GM13976 (cell line): ENCODE data around the gene PATZ1.

Experiments
- DNase-seq: peaks from one replicate; pipeline ENCODE4 v3.0.0; 2012; ENCODE audit warnings: low spot score
- CTCF ChIP-seq: IDR thresholded peaks from 2 replicates; pipeline ENCODE4 v1.5.1; 2012; ENCODE audit warnings: borderline replicate concordance, mild to moderate bottlenecking; ENCODE audit not compliant: insufficient read depth; ENCODE audit errors: extremely low read depth, missing control alignments, control extremely low read depth
- in situ Hi-C: fragments of 300-500 bp; cut with MboI; formaldehyde crosslinking; loops from one replicate; pipeline ENCODE4 v1.12.0; 2022; ENCODE audit warnings: low sequenced_read_pairs, mixed read lengths, inconsistent platforms; ENCODE audit not compliant: unreplicated experiment

PATZ1 gene

GRCh38 chr22:31290494-31291471 is 55.4 kb downstream of the PATZ1 start:
- TF ChIP-seq CTCF: no peak

GRCh38 chr22:31289344-31289743 is 56.8 kb downstream of the PATZ1 start:
- in situ Hi-C loops: no loop called here
- no peak for TF ChIP-seq CTCF
- no peak for DNase-seq

More at GRCh38 chr22:31290494-31291471, 55.4 kb downstream of the PATZ1 start:
- in situ Hi-C loops: no loop called here
- peak; percentile 97 for DNase-seq

GRCh38 chr22:31288496-31289240 is 57.5 kb downstream of the PATZ1 start:
- in situ Hi-C loops: no loop called here
- DNase-seq: no peak
- TF ChIP-seq CTCF: no peak

- TF ChIP-seq CTCF: no peak
- in situ Hi-C loops: no loop called here
- no peak for DNase-seq
These were observed 58.2 kb downstream of the PATZ1 start for GRCh38 chr22:31287818-31288495.

- TF ChIP-seq CTCF: no peak
- DNase-seq: peak; percentile 57
- in situ Hi-C loops: no loop called here
These were observed 59.5 kb downstream of the PATZ1 start for GRCh38 chr22:31286360-31287255.
